HG02973 (cell line): ENCODE measurements around the gene DROSHA.
"Not testable (repeated sequence)": the region's sequence is repeated elsewhere in the genome, so short reads cannot be mapped to it uniquely, and the experiment has no call there.

Experiments used
- ATAC-seq: cut with Tn5 transposase; IDR thresholded peaks from one replicate; pipeline ENCODE4 v1.9.1; 2021; ENCODE audit warnings: moderate library complexity; ENCODE audit not compliant: unreplicated experiment

DROSHA gene

DNA sequence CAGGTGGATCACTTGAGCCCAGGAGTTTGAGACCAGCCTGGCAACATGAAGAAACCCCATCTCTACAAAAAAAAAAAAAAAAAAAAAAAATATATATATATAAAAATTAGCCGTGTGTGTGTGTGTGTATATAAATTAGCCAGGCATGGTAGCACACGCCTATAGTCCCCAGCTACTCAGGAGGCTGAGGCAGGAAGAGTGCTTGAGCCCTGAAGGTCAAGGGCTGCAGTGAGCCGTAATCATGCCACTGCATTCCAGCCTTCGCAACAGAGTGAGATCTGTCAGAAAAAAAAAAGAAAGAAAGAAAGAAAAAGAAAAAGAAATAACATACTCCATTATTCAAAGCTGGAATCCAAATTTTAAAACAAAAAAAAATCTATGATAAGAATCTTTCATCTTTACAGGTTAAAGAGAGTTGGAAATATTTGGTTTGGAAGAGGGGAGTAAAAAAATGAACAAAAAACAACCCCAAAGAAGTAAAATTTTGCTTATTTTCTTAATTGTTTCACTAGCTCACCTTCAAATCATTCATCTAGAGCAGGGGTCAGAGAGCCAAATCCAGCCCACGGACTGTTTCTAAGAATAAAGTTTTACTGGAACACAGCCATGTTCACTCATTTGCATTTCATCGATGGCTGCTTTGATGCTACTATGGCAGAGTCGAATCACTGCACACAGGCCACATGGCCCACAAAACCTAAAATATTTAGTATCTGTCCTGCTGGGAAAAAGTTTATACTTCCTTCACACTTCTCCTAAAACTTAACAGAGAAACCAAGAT, 109.9 kb downstream of the DROSHA start:
- no peak for ATAC-seq

DNA sequence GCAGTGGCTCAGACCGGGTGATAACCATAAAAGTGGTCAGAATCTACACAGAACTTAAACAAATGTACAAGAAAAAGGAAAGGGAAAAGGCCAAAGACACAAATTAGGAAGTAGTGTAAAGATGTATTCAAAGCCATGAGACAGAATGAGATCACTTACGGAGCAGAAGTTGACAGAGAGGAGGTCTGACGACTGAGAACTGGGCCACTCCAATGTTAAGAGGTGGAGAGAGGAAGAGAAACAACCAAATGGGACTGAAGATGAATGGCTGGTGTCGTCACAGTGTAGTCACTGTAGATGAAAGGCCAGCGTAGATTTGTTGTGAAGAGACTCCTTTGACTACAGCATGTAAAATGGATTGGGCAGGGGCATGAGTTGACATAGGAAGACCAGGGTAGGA, 114.4 kb downstream of the DROSHA start:
- no peak for ATAC-seq

DNA sequence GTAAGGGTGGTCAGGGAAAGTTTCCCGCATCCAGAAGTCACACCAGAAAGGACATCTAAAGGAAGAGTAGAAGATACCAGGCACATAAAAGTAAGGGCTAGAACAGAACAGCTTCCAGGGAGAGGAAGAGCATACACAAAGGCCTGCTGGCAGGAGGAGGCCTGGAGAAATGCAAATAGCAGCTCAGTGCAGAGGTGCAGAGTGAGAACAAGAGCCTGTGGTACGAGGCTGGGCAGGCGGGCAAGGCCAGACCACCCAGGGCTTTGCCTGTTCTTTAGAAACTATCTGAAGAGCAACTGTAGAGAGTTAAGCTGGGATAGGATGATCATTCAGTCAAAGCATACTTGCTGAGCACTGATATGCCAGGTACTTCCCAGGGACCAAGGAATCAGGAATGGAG, 115.3 kb downstream of the DROSHA start:
- no peak for ATAC-seq

DNA sequence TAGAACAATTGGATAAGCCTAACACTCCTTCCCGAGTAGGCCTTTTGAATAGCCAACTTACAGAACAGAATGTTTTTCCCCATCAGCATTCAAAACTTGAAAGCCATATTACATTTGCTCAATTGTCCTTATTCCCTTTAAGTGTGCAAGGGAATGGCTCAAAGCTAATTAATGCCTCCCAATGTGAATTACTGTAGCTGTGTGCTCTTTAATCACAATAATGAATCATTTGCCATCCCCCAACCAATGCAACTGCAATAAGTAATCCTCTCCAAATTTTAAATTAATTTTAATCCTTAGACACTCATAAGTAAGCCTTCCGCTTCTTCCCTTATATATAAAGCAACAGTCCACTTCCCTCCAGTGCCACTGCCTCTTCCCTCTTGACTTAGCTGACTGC, 115.9 kb downstream of the DROSHA start:
- no peak for ATAC-seq

DNA sequence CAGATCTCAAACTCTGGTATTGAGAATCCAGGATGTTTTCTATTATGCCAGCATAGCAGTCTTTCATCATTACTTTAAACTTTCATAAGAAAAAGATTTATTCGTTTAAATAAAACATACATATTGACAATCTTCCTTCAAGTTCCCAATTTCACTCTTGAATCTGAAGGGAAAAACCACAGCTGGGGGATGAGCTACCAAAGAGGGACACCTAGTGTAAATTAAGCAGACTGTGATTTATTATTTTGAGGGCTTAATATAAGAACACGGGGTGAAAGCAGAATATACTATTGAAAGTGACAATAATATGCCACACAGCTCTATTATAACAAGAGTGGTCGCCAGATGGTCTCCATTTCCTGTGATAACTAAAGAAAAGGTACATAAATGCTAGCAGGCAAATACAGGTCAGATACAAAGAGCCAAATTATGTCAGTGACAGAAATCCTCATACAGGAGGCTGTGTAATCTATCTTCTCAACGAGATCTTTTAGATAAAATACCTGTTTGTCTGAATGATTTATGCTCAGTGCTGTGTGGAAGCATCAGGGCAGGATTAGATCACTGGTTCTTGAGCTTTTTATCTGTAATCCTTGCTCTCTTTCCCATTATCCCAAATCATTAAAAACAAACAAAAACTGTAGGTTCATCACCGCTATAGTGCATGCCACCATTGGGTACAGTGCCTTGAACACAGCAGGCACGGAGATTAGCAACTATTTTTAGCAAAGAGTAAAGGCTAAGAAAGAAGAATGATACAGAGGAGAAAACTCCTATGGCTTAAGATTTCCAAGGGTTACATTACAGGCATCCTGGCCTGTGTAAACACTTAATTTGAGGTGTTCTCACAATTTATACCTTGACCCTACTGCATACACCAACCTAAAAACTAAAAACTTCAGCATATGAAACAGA, 116.6 kb downstream of the DROSHA start:
- no peak for ATAC-seq

DNA sequence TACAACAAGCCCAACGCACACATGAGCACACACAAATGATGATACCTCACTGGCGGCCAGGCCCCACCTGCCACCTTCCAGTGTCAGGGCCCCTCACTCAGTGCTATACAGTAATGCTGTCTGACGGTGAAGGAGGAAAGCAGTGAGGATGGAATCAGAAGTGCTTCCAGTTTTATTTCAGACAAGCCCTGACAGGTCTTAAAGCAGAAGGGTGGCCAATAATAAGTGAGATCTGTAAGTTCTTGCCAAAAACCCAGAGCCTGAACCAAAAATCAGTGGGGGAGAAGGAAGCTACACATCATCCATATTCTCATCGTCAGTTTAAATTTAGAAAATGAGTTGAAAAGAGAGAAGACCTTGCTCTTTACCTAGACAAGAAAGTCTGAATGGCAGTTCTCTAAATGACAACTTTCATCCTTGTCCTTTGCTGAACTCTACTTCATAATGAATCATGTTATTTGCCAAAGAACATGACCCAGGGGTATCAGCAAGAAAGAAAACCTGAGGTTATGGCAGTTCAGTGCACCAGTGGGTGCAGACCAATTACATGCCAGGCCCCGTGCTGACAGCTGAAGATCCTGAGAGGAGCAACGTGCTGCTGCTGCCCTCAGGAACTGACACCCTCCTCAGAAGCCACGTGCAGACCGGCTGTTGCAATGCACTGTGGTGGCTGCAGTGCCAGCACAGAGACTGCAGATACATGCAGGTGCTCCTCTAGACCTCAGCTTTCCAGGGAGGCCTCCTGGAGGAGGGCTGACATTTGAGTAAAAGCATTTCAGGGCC, 118.7 kb downstream of the DROSHA start:
- ATAC-seq = no peak

DNA sequence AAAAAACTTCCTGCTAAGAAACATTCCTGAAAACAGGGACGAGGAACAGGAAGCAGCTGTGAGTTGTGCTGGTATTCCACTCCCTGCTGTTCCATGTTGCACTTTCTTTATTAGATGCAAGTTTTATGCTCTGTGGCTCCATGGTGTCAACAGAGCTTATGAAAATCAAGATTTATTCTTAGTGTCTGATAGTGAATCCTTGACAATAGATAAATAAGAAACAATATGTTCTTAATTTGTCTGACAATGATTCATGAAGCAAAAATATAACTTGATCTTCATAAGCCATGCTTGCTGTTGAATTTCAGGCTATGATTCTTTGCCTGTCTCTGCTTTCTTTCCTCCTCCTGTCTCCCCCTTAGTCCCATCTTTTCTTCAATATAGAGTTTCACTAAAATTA, 119.6 kb downstream of the DROSHA start:
- ATAC-seq = no peak

DNA sequence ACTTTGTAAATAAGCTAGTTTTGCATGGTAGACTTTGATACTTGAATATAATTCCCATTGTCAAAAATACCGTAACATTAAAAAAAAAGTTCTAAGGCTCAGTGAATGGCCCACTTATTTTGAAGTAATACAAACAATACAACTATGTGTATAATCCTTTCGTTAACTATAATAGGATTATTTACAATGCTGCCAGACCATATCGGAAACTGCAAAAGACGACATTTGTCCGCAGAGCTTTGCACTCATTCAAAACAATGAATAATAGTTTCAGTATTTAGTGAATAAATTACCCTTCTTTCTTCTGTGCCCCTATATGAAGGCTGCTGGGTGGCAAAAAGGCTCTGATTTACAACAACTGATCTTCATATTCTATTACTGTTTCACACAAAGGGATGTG, 121.8 kb downstream of the DROSHA start:
- no peak for ATAC-seq

DNA sequence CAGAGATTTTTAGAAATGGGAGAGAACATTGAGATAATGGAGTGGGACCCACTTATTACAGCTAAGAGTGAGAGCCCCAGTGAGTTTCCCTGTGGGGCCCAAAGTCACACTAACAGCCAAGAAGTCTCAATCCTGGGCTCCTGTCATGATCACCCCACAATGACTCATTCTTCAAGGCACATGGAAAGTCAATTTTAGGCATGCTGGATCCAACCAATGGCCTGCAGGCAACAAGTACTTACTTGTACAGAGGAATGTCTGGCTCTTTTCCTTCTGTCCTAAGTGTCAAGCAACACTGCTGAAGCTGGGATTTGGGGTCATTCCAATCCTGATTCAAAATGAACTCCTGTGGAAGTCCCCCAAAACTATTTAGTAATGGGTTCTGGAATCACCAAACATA, 123.1 kb downstream of the DROSHA start:
- ATAC-seq = no peak

DNA sequence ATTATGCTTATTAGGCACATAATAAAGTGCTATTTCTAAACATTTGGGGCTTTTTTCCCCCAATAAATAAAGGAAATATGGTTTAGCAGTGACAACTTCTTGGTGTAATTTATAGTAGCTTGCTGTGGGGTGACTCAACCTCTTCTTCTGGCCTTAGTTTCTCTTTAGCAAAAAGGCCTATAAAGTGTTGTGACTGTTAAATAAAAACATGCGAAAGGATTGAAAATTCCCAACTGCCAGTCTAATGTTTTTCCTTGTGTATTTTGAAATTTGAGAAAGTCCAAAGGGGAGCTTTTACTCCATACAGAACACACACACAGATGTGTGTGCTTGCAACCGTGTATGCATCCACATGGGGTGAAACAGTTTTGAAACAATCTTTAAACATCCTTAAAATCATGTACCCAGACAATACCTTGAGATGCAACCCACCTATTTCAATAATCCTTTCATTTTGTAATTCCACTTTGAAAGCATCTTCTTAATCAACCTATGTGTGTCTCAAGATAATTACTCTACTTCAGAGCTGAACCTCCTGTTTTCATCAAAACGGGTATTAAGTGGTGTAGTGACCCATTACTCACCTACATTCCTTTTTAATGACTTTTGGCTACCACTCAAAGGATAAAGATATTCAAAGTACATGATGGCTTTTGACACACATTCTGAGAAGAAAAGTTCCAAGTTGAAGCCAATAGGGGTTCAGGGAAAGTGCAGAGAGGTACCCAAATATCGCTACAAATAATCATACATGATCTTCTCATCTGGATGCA, 123.8 kb downstream of the DROSHA start:
- no peak for ATAC-seq

DNA sequence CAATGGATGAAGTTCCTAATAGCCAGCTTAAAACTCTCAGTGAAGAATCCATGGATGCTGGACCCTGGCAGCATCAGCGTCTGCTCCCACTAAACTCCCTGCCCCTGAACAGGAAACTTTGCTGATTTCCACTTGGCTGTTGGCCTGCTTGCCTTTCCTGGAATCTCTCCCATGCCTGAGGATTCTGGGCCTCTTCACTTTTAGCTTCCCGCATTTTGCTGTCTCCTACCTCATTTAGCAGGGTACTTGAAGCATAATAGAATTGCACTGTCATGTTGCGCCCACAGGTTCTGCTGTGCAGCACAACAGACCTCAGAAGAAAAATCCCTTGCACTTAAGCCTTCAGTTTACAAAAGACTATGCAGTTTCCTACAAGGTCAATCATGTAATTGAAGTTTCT, 127.6 kb downstream of the DROSHA start:
- ATAC-seq = no peak

DNA sequence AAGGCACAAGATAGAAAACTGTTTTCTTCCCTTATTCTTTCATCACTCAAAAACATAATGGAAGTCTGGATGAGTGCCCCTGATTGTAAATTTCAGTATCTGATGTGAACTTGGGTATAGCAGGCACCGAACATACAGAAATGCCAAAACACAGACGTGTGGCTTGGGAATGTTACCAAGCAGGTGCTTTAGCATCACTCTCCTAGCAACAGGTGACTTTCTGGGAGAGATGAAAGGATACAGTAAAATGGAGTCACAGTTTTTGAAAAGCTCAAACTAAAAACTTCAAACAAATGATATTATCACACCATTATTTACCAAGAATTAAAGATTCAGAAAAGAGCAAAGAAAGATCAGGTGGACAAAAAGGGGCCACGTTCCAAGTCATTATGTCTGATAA, 130.2 kb downstream of the DROSHA start:
- no peak for ATAC-seq

DNA sequence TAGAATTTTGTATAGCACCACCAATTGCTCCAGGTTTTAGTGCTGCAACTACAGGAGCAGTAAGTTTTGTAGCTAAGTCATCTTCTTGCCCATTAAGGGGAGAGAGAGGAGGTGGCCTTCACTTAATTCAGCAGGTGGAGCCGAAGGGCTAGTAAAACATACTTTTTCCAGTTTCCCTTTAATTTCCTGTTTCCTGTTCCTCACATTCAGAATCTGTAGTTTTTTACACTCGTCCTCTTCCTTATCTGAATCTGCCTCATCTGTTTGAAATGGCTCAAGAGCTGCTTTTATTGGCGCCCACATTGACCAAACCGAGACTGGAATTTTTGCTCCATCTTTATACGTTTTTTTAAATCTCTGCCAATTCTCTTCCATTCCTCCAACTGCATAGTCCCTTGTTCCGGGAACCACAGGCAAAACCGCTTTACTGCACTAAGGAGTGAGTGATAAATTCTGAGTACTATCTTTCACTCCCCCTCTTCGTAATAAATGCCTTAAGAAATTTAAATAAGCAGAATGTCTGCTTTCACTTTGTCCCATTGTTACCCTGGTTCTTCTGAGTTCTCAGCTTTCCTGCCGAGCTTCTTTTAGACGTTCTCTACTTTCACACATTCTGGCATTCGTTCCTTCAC, 133.9 kb downstream of the DROSHA start:
- no peak for ATAC-seq

DNA sequence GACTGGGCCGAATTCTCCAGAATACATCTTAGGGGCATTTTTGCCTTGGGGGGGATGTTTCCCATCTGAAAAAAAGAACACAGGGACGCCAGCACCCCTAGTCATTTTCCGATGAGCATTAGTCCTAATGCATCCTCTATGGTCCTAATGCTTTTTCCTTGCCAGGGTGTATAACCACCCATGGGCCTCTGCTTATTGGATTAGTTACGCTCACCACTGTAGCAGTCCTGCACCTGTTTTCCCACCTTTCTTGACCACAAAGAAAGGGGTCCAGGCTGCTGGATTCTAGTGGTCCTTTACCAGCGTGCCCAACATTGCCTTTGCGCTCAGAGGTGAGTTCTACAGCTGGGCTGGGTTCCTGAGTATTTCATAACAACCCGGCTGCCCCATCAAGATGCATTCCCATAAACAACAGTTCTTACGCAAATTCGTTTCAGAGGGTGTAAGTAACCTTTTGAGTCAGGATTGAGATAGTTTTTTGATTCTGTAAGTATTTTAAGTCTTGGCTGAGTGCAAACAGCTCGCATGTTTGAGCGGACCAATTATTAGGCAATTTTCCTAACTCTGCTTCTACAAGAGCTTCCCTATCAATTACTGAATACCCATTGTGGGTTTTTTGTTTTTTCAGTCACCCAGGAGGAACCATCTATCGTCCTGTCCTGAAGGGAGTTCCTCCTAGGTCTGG, 135.1 kb downstream of the DROSHA start:
- no peak for ATAC-seq

DNA sequence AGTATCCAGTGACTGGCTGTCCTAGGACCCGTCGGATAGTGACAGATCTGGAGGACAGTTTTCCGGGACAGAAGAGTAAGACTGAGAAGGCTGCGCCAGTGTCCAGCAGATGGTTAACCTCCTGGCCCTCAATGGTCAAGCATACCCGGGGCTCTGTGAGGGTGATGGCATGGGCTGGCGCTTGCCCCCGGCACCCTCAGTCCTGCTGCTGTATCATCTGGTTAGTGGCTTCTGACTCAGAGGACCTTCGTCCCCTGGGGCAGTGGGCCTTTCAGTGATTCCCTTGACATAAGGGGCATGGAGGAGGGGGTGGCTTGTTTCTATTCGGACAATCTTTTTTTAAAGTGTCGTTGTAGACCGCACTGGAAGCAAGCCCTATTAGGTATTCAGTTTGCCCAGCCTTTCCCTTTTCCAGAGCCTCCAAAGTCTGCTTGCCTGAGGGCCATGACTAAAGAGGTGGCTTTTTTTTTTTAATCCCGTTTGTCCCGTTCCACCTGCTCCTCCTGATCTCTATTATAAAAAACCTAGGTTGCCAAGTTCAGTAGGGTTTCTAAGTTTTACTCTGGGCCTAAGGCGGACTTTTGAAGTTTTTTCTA, 136.3 kb downstream of the DROSHA start:
- not testable (repeated sequence) for ATAC-seq

DNA sequence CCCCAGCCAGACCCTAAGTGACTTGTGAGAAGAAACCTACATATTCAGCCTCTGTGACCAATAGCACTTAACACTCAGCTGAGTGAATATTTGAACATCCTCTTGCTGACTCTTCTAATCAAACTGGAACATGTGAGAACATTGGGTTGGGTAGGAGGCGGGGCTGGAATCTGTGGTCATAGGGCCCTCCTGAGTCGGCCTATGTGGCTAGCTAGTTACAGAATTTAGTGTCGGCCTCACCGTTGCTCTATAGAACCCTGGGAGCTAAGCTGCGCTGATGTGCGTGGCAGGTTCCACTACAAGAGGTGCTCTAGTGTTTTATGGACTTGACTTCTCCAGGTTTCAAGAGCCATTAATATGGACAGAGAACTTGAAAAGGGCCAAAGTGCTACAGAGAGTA, 138.8 kb downstream of the DROSHA start:
- ATAC-seq = no peak

DNA sequence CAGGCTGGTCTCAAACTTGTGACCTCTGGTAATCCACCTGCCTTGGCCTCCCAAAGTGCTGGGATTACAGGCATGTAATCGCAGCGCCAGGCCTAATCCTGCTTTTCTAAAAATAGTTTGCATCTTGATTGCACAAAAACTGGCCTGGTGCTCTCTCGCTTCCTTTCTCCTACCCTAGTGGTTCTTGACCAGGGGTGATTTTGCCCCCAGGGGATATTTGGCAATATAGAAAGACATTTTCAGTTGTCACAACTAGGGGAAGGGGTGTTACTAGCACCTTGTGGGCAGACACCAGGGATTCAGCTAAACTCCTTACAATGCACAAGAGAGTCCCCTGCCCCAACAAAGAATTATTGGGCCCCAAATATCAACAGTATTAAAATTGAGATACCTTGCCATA, 139.8 kb downstream of the DROSHA start:
- no peak for ATAC-seq

DNA sequence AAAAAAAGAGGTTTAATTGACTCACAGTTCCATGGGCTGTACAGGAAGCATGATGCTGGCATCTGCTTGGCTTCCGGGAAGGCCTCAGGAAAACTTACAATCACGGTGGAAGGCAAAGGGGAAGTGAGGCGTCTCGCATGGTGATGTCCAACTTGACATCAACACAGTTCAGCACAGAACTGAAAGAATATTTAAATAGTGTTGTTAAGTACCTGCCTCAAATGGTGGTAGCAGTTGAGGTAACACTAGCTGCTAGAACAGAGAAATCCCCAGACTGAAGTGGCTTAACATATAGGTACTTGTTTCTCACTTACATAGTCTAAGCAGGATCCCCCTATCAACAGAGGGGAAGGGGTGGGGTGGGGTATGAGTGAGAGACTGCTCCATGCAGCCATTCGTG, 141.6 kb downstream of the DROSHA start:
- ATAC-seq = no peak
